ENCODE measurements around the gene SIL1. TPM values are rescaled to one million over a fixed set of nuclear protein-coding genes. Genes with fewer than 3 reads are reported as not detected.

Gene SIL1
- polyA plus RNA-seq, 2 of the 4 experiments (the other 2 are of a cell fraction): 27.6 to 45.5 TPM

DNA sequence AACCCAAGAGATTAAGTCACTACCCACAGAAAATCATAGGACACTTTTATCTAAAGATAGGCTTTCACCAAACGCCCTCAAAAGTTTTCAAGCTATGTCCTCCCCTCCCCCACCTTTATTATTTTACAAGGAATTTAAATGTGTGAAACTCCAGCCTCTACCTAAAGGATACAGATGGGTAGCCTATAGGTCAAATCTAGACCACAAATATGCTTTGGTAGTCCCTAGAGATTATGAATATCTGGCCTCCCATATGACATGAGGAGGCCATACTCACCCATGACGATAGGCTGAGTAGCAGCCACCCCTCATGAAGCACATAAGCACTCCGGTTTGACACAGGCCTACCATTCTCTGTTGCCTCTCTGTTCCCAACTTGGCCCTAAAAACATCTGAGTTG is 11.9 kb downstream of the SIL1 start:
- DNase-seq (ENCODE audit: low read depth in 1 of 2, low spot score in 1 of 2) (no peak), ATAC-seq (no peak), FAIRE-seq (no peak)
- CTCF ChIA-PET: no interaction called here
- POLR2A ChIA-PET: no interaction called here
- TF ChIP-seq CHD2 (IDR thresholded peaks at IDR 0.05; ENCODE audit: low read length, partially characterized antibody): no peak
- TF ChIP-seq, protein P1, sequence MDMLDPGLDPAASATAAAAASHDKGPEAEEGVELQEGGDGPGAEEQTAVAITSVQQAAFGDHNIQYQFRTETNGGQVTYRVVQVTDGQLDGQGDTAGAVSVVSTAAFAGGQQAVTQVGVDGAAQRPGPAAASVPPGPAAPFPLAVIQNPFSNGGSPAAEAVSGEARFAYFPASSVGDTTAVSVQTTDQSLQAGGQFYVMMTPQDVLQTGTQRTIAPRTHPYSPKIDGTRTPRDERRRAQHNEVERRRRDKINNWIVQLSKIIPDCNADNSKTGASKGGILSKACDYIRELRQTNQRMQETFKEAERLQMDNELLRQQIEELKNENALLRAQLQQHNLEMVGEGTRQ (IDR thresholded peaks at IDR 0.05): no peak
- no peak for TF ChIP-seq JUNB (IDR thresholded peaks at IDR 0.05)
- no peak for TF ChIP-seq NR3C1 (IDR thresholded peaks at IDR 0.05)
- no peaks in the 10 kb centered on the region for H3K9me3 ChIP-seq
- 92% methylated on average over 3 of the region's 3 CpGs for WGBS (ENCODE audit: missing lambda C conversion rate)
- no peak overlapping the region for H3K4me3 ChIP-seq
- no peak overlapping the region for H3K27ac ChIP-seq
- peaks cover 10% of the 10 kb centered on the region for H3K4me1 ChIP-seq
- H3K4me2 ChIP-seq: no peak overlapping the region

DNA sequence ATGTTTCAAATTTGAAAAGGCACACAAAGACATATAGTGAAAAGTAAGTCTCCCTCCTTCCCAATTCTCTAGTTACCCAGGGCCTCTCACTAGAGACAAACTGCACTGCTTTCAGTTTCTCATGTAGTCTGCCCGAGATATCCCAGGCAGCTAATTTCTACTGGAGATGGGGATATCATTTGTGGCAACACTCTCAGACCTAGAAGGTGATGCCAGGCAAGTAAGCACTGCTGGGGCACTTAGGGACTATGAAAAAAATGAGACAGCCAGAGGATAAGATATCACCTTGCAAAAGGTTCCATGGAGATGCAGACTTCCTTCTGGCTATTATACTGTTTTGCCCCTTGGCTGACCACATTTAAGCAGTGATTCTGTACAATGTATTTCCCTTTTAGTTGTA is 12.6 kb downstream of the SIL1 start:
- CTCF ChIA-PET: no interaction called here

DNA sequence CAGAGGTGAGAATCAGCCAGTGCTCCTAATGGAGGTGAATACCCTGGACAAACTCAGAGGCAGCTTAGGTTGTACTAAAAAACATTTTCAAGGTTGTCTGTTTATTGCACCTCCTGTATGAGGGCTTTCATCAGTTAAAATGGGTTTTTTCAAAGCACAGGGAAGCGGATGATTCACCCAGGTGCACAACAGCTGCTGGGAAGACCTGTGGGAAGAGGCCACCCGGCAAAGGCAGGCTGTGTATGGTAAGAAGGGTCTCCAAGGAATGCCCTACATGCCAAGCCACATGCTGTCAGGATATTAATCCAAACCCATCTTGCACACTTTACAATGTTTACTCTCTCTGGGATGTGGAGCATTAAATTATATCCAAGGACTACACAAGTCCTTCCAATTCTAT is 14.7 kb downstream of the SIL1 start:
- Histone ChIP-seq H3K4me1 (peaks cover 18% of the 10 kb centered on the region), H3K9me3 (no peaks in the 10 kb centered on the region), H3K4me2 (no peak overlapping the region), H3K27ac (no peak overlapping the region), H3K4me3 (no peak overlapping the region)
- ChIA-PET POLR2A (interaction anchor here (0.6 kb wide), 1 partner anchor 52 kb away, joined by 4 read pairs; no protein-coding TSS in a partner anchor), CTCF (interaction anchor here (1.6 kb wide), 1 partner anchor 11 kb away, joined by 5 read pairs; no protein-coding TSS in a partner anchor)
- FAIRE-seq (no peak), DNase-seq (ENCODE audit: low read depth in 1 of 2, low spot score in 1 of 2) (no peak), ATAC-seq (no peak)
- 65% methylated on average over 2 of the region's 2 CpGs for WGBS (ENCODE audit: missing lambda C conversion rate)
- TF ChIP-seq EHF (CRISPR knock-in tag; IDR thresholded peaks at IDR 0.05) (no peak), GATA3 (IDR thresholded peaks at IDR 0.05; ENCODE audit: borderline replicate concordance) (no peak)
- TF ChIP-seq, protein P2, sequence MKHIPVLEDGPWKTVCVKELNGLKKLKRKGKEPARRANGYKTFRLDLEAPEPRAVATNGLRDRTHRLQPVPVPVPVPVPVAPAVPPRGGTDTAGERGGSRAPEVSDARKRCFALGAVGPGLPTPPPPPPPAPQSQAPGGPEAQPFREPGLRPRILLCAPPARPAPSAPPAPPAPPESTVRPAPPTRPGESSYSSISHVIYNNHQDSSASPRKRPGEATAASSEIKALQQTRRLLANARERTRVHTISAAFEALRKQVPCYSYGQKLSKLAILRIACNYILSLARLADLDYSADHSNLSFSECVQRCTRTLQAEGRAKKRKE (CRISPR knock-in tag; IDR thresholded peaks at IDR 0.05; ENCODE audit: low read depth): no peak

More for the DNA sequence above, 12.6 kb downstream of the SIL1 start:
- ATAC-seq (no peak), DNase-seq (ENCODE audit: low read depth in 1 of 2, low spot score in 1 of 2) (no peak), FAIRE-seq (no peak)
- TF ChIP-seq RCOR1 (IDR thresholded peaks at IDR 0.05; ENCODE audit: low read depth, low read length) (no peak), RNF2 (IDR thresholded peaks at IDR 0.05; ENCODE audit: borderline replicate concordance, low read depth) (no peak), MYC (IDR thresholded peaks at IDR 0.05; ENCODE audit: borderline replicate concordance, low read length) (no peak), POLR2A (IDR thresholded peaks at IDR 0.05; ENCODE audit: low read length) (no peak), PHF8 (IDR thresholded peaks at IDR 0.05; ENCODE audit: borderline replicate concordance, low read depth) (no peak), KDM1A (IDR thresholded peaks at IDR 0.05; ENCODE audit: low read depth) (no peak), ZC3H11A (IDR thresholded peaks at IDR 0.05) (no peak), BHLHE40 (IDR thresholded peaks at IDR 0.05; ENCODE audit: low read depth, low read length) (no peak), NR3C1 (IDR thresholded peaks at IDR 0.05) (no peak), CHD4 (IDR thresholded peaks at IDR 0.05; ENCODE audit: borderline replicate concordance) (no peak), FOSL2 (IDR thresholded peaks at IDR 0.05) (no peak), FOSL2 (CRISPR knock-in tag; IDR thresholded peaks at IDR 0.05) (no peak), MAFK (IDR thresholded peaks at IDR 0.05; ENCODE audit: partially characterized antibody) (no peak)
- TF ChIP-seq, protein P3, sequence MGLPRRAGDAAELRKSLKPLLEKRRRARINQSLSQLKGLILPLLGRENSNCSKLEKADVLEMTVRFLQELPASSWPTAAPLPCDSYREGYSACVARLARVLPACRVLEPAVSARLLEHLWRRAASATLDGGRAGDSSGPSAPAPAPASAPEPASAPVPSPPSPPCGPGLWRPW (IDR thresholded peaks at IDR 0.05): no peak
- TF ChIP-seq, protein P4, sequence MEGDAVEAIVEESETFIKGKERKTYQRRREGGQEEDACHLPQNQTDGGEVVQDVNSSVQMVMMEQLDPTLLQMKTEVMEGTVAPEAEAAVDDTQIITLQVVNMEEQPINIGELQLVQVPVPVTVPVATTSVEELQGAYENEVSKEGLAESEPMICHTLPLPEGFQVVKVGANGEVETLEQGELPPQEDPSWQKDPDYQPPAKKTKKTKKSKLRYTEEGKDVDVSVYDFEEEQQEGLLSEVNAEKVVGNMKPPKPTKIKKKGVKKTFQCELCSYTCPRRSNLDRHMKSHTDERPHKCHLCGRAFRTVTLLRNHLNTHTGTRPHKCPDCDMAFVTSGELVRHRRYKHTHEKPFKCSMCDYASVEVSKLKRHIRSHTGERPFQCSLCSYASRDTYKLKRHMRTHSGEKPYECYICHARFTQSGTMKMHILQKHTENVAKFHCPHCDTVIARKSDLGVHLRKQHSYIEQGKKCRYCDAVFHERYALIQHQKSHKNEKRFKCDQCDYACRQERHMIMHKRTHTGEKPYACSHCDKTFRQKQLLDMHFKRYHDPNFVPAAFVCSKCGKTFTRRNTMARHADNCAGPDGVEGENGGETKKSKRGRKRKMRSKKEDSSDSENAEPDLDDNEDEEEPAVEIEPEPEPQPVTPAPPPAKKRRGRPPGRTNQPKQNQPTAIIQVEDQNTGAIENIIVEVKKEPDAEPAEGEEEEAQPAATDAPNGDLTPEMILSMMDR (IDR thresholded peaks at IDR 0.05): no peak
- TF ChIP-seq, protein P1 (IDR thresholded peaks at IDR 0.05): no peak
- POLR2A ChIA-PET: interaction anchor here (1.5 kb wide), 1 partner anchor 13 kb away, joined by 4 read pairs; the partner anchor contains the start of gene SIL1
- peaks cover 10% of the 10 kb centered on the region for H3K4me1 ChIP-seq
- H3K4me2 ChIP-seq: no peak overlapping the region
- H3K4me3 ChIP-seq: no peak overlapping the region
- H3K27ac ChIP-seq: no peak overlapping the region
- 82% methylated on average over 1 of the region's 1 CpG for WGBS (ENCODE audit: missing lambda C conversion rate)
- no peaks in the 10 kb centered on the region for H3K9me3 ChIP-seq

Data from A549 (cell line).